Thyroid gland (tissue), 4 donors: ENCODE data around the gene DKKL1. TPM values are rescaled to one million over a fixed set of nuclear protein-coding genes. Genes with fewer than 3 reads are reported as not detected.
"Not testable (repeated sequence)": the region's sequence is repeated elsewhere in the genome, so short reads cannot be mapped to it uniquely, and the experiment has no call there.

Experiments used
- DNase-seq, 2 donors: peaks; one replicate each; pipeline ENCODE4 v3.0.0-alpha.2; 2019
- H3K27ac ChIP-seq, 3 donors: fragments of 200-600 bp; sonication (generic); 1 replicate in 2 of 3; 2 replicates in 1 of 3; pipeline ENCODE4 v1.5.1; 2016 to 2019; ENCODE audit warnings: mild to moderate bottlenecking in 1 of 3, moderate library complexity in 1 of 3
- H3K27me3 ChIP-seq: fragments of 200-600 bp; sonication (generic); one replicate; pipeline ENCODE4 v1.5.1; 2019
- H3K36me3 ChIP-seq, 2 donors: fragments of 200-600 bp; sonication (generic); one replicate each; pipeline ENCODE4 v1.5.1; 2016 to 2019
- H3K4me1 ChIP-seq, 2 donors: fragments of 200-600 bp; sonication (generic); one replicate each; pipeline ENCODE4 v1.5.1; 2017 to 2019
- H3K4me3 ChIP-seq, 3 donors: fragments of 200-600 bp; sonication (generic); replicated peaks in 1 of 3; 1 replicate in 2 of 3; 2 replicates in 1 of 3; pipeline ENCODE4 v1.5.1; 2016; ENCODE audit warnings: mild to moderate bottlenecking in 1 of 3
- H3K9me3 ChIP-seq: fragments of 200-600 bp; sonication (generic); one replicate; pipeline ENCODE4 v1.5.1; 2017
- POLR2A ChIP-seq, 2 donors: fragments of 450-650 bp; IDR thresholded peaks; one replicate each; pipeline ENCODE4 v1.6.1; 2017; ENCODE audit warnings: antibody characterized with exemption in 2 of 2, mild to moderate bottlenecking in 2 of 2, moderate library complexity in 1 of 2
- WGBS, 2 donors: methylation state at CpG; one replicate each; pipeline ENCODE4 v1.1.5; 2017; 5-methylcytosine and 5-hydroxymethylcytosine counted together
- intact Hi-C: fragments of 100-400 bp; cut with DNase I; formaldehyde crosslinking; loops from one replicate; pipeline ENCODE4 v1.15.1; 2023
- total RNA-seq, 4 donors: library from RNA; depleted of rRNA; stranded (reverse); fragments of >200 nt; gene quantifications; one replicate each; pipeline ENCODE4 v1.2.3, GENCODE V29; 2016
- TF ChIP-seq, protein P1 (sequence below), 6 experiments: fragments of 200-600 bp in 3 of 6; fragments of 450-650 bp in 3 of 6; sonication (generic) in 3 of 6; IDR thresholded peaks; one replicate each; pipeline ENCODE4 v1.5.1; 2016 to 2019; ENCODE audit warnings: antibody characterized with exemption in 6 of 6, mild to moderate bottlenecking in 2 of 6, inconsistent platforms in 1 of 6, moderate library complexity in 1 of 6

The DKKL1 gene
- total RNA-seq, 4 donors from 2014 or later, result 1.3 TPM; not detected in 3

DNA sequence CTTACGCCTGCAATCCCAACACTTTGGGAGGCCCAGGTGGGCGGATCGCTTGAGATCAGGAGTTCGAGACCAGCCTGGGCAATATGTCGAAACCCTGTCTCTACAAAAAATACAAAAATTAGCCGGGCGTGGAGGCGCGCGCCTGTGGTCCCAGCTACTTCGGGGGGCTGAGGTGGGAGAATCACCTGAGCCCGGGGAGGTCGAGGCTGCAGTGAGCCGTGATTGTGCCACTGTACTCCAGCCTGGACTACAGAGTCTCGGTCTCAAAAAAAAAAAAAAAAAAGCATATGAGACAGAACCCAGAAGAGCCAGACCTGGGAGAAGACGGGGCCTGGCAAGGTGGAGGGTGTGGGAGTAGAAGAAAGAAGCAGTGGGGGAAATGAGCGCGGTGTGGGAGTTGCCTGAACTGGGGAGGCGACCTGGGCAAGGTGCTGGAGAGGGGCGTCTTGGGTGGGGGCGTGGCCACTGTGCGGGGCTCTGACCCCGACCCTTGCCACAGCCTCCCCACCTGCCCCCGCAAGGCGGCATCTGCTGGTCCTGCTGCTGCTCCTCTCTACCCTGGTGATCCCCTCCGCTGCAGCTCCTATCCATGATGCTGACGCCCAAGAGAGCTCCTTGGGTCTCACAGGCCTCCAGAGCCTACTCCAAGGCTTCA lies 533 bp downstream of the DKKL1 start:
- Histone ChIP-seq H3K27ac (no peak overlapping the region), H3K27me3 (no peaks in the 10 kb centered on the region), H3K4me3 (no peak overlapping the region), H3K4me1 (peaks cover 8 to 17% of the 10 kb centered on the region in 2 donors), H3K36me3 (no peaks in the 10 kb centered on the region), H3K9me3 (no peaks in the 10 kb centered on the region)
- DNase-seq, result no peak
- intact Hi-C loops, result no loop called here
- 65 to 67% methylated on average over 24 to 27 of the region's 27 CpGs for WGBS, 2 donors
- TF ChIP-seq, protein P1, sequence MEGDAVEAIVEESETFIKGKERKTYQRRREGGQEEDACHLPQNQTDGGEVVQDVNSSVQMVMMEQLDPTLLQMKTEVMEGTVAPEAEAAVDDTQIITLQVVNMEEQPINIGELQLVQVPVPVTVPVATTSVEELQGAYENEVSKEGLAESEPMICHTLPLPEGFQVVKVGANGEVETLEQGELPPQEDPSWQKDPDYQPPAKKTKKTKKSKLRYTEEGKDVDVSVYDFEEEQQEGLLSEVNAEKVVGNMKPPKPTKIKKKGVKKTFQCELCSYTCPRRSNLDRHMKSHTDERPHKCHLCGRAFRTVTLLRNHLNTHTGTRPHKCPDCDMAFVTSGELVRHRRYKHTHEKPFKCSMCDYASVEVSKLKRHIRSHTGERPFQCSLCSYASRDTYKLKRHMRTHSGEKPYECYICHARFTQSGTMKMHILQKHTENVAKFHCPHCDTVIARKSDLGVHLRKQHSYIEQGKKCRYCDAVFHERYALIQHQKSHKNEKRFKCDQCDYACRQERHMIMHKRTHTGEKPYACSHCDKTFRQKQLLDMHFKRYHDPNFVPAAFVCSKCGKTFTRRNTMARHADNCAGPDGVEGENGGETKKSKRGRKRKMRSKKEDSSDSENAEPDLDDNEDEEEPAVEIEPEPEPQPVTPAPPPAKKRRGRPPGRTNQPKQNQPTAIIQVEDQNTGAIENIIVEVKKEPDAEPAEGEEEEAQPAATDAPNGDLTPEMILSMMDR (IDR thresholded peaks at IDR 0.05), result no peak
- no peak for TF ChIP-seq POLR2A (IDR thresholded peaks at IDR 0.05)

DNA sequence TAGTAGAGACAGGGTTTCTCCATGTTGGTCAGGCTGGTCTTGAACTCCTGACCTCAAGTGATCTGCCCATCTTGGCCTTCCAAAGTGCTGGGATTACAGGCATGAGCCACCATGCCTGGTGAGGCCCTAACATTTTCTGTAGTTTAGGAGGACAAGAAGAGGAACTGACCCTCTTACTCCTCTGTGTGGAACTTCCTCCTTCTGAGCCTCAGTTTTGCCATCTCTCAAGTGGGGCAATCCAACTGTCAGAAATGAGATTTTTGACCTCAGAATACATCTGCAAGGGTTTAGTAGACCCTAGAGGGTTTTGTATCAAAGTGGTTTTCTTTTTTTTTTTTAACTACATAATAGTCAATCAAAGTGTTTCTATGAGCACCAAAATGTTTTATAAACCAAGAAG lies 2.4 kb downstream of the DKKL1 start:
- intact Hi-C loops, result no loop called here
- no peaks in the 10 kb centered on the region for H3K9me3 ChIP-seq
- DNase-seq, result no peak
- TF ChIP-seq, protein P1 (IDR thresholded peaks at IDR 0.05), result no peak
- no peak for TF ChIP-seq POLR2A (IDR thresholded peaks at IDR 0.05)
- peaks cover 8 to 17% of the 10 kb centered on the region in 2 donors for H3K4me1 ChIP-seq
- no peaks in the 10 kb centered on the region for H3K27me3 ChIP-seq
- no peaks in the 10 kb centered on the region for H3K36me3 ChIP-seq
- H3K4me3 ChIP-seq, result no peak overlapping the region
- H3K27ac ChIP-seq, result no peak overlapping the region

DNA sequence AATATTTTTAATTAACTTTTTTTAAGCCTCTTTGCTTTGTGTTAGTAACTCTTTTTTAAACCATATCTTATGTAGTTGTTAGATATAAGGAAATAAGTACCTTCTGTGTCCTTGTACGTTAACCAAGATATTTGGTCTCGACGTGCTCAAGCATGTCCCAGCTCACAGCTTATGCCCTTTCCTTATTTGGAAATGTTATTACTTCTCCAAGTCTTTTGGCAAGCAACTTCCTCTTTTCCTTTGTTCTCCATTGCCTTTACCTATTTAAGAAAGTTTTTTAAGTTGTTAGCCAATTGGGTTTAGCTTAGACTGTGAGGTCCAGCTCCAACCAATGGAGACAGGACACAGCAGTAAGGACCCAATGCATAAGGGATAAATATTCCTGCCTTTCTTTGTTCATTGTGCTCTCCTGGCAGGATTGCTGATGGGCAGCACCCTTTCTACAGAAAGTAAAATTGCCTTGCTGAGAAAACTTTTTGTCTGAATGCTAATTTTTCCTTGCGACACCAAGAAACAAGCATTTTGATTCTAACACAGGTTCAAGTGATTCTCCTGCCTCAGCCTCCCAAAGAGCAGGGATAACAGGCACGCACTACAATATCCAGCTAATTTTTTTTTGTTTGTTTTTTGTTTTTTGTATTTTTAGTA lies 5.2 kb downstream of the DKKL1 start:
- peaks cover 0 to 2% of the 10 kb centered on the region in 2 donors for H3K4me1 ChIP-seq
- H3K4me3 ChIP-seq, result no peak overlapping the region
- DNase-seq, result no peak
- H3K36me3 ChIP-seq, result no peaks in the 10 kb centered on the region
- 91 to 93% methylated on average over 5 of the region's 5 CpGs for WGBS, 2 donors
- TF ChIP-seq POLR2A (IDR thresholded peaks at IDR 0.05), result no peak
- TF ChIP-seq, protein P1 (IDR thresholded peaks at IDR 0.05), result no peak
- no peaks in the 10 kb centered on the region for H3K27me3 ChIP-seq
- intact Hi-C loops, result no loop called here
- no peaks in the 10 kb centered on the region for H3K9me3 ChIP-seq
- H3K27ac ChIP-seq, result no peak overlapping the region

DNA sequence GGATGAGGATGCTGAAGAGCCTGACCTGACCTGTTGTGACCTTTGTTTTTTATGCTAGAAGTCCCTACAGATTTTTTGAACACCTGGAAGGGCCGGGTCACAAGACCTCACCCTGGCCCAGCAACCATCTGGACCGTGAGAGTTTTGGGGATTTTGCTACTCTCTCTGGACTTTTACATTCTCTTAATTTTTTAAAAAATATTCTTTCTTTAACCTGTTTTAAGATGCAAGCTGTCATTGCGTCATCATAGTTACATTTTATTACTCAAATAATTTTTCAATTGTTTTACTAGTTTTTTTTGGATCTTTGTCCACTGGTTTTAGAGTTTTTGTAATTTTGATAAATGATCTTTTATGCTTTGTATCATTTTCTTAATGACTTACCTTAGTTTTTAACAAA lies 7.5 kb downstream of the DKKL1 start:
- Histone ChIP-seq H3K27me3 (no peaks in the 10 kb centered on the region), H3K36me3 (no peaks in the 10 kb centered on the region), H3K9me3 (no peaks in the 10 kb centered on the region), H3K4me3 (no peak overlapping the region), H3K4me1 (no peaks in the 10 kb centered on the region), H3K27ac (no peak overlapping the region)
- TF ChIP-seq, protein P1 (IDR thresholded peaks at IDR 0.05), result no peak
- no peak for TF ChIP-seq POLR2A (IDR thresholded peaks at IDR 0.05)
- intact Hi-C loops, result no loop called here
- no peak for DNase-seq
- WGBS, 2 donors, result 79 to 91% methylated on average over 3 of the region's 3 CpGs

DNA sequence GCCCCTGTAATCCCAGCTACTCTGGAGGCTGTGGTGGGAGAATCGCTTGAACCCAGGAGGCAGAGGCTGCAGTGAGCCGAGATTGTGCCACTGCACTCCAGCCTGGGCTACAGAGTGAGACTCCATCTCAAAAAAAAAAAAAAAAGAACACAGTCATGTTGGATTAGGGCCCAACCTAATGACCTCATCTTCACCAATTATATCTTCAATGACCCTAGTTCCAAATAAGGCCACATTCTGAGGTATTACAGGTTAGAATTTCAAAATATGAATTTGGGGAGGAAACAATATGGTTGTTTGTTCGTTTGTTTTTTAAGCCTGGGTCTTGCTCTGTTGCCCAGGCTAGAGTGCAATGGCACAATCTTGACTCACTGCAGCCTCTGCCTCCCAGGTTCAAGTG lies 9.5 kb downstream of the DKKL1 start:
- H3K4me3 ChIP-seq, H3K27me3 ChIP-seq, H3K27ac ChIP-seq, H3K4me1 ChIP-seq, DNase-seq, H3K36me3 ChIP-seq, H3K9me3 ChIP-seq, intact Hi-C loops: not testable (repeated sequence)
- WGBS, 2 donors, result 76 to 84% methylated on average over 3 of the region's 3 CpGs
